Mucosa of descending colon (tissue), 3 donors: ENCODE data around the gene GCNA. TPM values are rescaled to one million over a fixed set of nuclear protein-coding genes. Genes with fewer than 3 reads are reported as not detected.

Experiments
- ATAC-seq: fragments of 200-7000 bp; cut with Tn5 transposase; one replicate; pipeline ENCODE4 v1.9.1; 2020; ENCODE audit warnings: mild to moderate bottlenecking, moderate library complexity
- DNase-seq, 3 donors: peaks; one replicate each; pipeline ENCODE4 v3.0.0-alpha.2; 2020
- H3K36me3 ChIP-seq: fragments of 200-600 bp; one replicate; pipeline ENCODE4 v1.8.0; 2021; ENCODE audit warnings: low read depth, mild to moderate bottlenecking
- H3K4me1 ChIP-seq: fragments of 200-600 bp; one replicate; pipeline ENCODE4 v1.8.0; 2021; ENCODE audit warnings: low read depth, mild to moderate bottlenecking
- H3K4me3 ChIP-seq: fragments of 200-600 bp; one replicate; pipeline ENCODE4 v1.8.0; 2021; ENCODE audit warnings: mild to moderate bottlenecking
- H3K9me3 ChIP-seq: fragments of 200-600 bp; one replicate; pipeline ENCODE4 v1.8.0; 2021; ENCODE audit warnings: mild to moderate bottlenecking
- CTCF ChIP-seq: fragments of 200-600 bp; IDR thresholded peaks from one replicate; pipeline ENCODE4 v1.8.0; 2022; ENCODE audit warnings: antibody characterized with exemption, mild to moderate bottlenecking
- intact Hi-C, 2 donors: fragments of 100-400 bp; cut with DNase I in 1 of 2; cut with micrococcal nuclease in 1 of 2; formaldehyde crosslinking; loops; one replicate each; pipeline versions ENCODE4 v1.11.0 to v1.11.1; 2022; cut with DNase I, micrococcal nuclease
- total RNA-seq, 3 donors: library from RNA; stranded (reverse); fragmentation: NEBNext Ultra II Directional in 2 of 3; extraction: Animal tissue kit (Norgen Biotek cat#: 25700) in 2 of 3; gene quantifications; one replicate each; pipeline versions ENCODE4 v1.2.1 to v1.2.4, GENCODE V29; 2021 to 2023
- donor health status: DM: no; HTN: no; CAD: no; lungs with moderate emphysema.
- donor health status: DM: no; HTN: no; CAD: no.
- donor health status: DM: no; HTN: yes; CAD: no.

Gene GCNA
- total RNA-seq, 3 donors from 2014 or later, result 1.2 to 2.0 (median 1.5) TPM

DNA sequence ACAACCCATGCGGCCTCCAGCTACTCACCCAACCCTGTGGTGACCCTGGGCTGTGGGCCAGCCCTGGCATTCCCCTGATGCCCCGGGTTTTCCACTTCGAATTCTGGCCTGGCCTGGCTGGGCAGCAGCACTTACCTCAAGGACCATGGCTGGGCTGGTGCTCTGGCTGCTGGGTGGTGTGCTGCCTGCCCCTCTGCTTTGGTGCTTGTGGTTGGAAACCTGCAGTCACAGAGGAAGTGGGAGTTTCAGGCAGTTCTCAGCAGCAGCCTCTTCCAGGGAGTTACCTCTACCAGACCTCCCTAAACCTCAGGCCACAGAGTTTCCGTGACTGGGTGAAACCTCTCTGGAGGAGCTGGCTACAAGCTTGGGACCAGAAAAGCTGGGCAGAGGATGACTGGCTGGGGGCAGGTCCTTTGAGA is 40.1 kb downstream of the GCNA start, which contains the start of gene CXCR3:
TSS of gene CXCR3 (minus strand) at position 209 of the 419 bp plus-strand sequence. CDS start at position 147, 62 bp downstream.
- no peak for TF ChIP-seq CTCF
- peaks cover 12% of the 10 kb centered on the region for H3K4me1 ChIP-seq
- H3K4me3 ChIP-seq, result no peak within 1 kb of the TSS
- no peaks in the 10 kb centered on the region for H3K36me3 ChIP-seq
- ATAC-seq (no peak), DNase-seq (peak in 2 of 3 donors; percentile 35 to 62)
- H3K9me3 ChIP-seq, result no peaks in the 10 kb centered on the region
- intact Hi-C loops, result no loop called here

- intact Hi-C loops, result no loop called here
- Histone ChIP-seq H3K9me3 (no peaks in the 10 kb centered on the region), H3K4me1 (peaks cover 17% of the 10 kb centered on the region), H3K36me3 (no peaks in the 10 kb centered on the region), H3K4me3 (no peak overlapping the region)
- ATAC-seq (no peak), DNase-seq (no peak)
- no peak for TF ChIP-seq CTCF
These were observed 40.5 kb downstream of the GCNA start for GRCh38 chrX:71618787-71619186.

- no peaks in the 10 kb centered on the region for H3K9me3 ChIP-seq
- peaks cover 21% of the 10 kb centered on the region for H3K4me1 ChIP-seq
- H3K36me3 ChIP-seq, result no peaks in the 10 kb centered on the region
- DNase-seq (no peak), ATAC-seq (no peak)
- TF ChIP-seq CTCF, result no peak
- intact Hi-C loops, result no loop called here
- no peak overlapping the region for H3K4me3 ChIP-seq
These were observed 41.0 kb downstream of the GCNA start for GRCh38 chrX:71619193-71619592.

- Histone ChIP-seq H3K4me1 (peaks cover 22% of the 10 kb centered on the region), H3K4me3 (no peak overlapping the region), H3K36me3 (no peaks in the 10 kb centered on the region), H3K9me3 (no peaks in the 10 kb centered on the region)
- no peak for TF ChIP-seq CTCF
- intact Hi-C loops, result no loop called here
- ATAC-seq (no peak), DNase-seq (no peak)
These were observed 41.7 kb downstream of the GCNA start for GRCh38 chrX:71619986-71620385.

DNA sequence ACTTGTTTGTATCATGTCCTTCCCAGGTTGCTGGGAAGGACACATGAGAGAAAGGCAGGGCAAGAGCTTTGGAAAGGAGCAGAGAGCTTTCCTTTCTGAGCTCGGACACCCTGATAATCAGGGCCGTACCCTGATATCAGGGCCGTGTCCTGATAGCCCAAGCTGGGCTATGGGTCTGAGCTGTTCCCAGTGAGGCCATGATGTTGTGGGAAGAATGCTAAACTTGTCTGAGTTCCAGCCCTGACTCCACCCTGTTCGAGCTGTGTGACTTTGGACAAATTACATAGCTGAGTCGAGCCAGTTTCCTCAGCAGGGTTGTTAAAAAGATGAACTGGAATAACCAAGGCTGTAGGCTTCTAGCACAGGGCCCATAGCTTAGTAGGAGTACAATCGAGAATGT is 43.4 kb downstream of the GCNA start:
- Histone ChIP-seq H3K4me1 (peaks cover 29% of the 10 kb centered on the region), H3K9me3 (no peaks in the 10 kb centered on the region), H3K4me3 (no peak overlapping the region), H3K36me3 (no peaks in the 10 kb centered on the region)
- TF ChIP-seq CTCF, result no peak
- peak; percentile 28 for ATAC-seq
- intact Hi-C loops, result no loop called here
- peak in 2 of 3 donors; percentile 43 to 56 for DNase-seq

DNA sequence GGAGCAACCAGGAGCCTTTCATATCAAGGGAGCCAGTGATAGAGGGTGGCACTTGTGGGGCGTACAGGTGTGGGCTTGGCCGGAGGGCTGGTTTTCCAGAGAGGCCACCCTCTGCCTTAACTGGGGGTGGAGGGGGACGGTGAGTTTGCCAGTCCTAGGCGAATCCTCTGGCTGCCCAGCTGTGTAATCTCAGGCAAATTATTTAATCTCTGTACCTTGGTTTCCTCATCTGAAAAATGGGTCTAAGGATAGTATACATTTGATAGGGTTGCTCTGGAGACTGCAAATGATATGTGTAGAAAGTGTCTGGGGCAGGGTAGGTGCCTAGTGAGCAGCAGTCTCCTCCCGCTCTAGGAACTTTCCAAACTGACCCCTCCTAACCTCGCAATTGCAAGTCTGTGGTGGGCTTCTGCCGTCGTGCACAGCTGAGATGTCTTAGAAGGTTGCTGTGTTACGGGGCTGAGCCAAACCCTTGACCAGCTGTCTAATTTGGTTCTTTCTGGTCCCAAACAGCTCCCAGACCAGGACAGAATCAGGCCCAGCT is 43.9 kb downstream of the GCNA start:
- intact Hi-C loops, result no loop called here

More for the DNA sequence above, 43.9 kb downstream of the GCNA start:
- no peak for DNase-seq
- TF ChIP-seq CTCF, result no peak
- ATAC-seq, result no peak
- H3K36me3 ChIP-seq, result no peaks in the 10 kb centered on the region
- no peak overlapping the region for H3K4me3 ChIP-seq
- no peaks in the 10 kb centered on the region for H3K9me3 ChIP-seq
- H3K4me1 ChIP-seq, result peaks cover 33% of the 10 kb centered on the region
